CD14-positive monocyte (primary cell): ENCODE results near the gene UROS. TPM values are rescaled to one million over a fixed set of nuclear protein-coding genes. Genes with fewer than 3 reads are reported as not detected.

Experiments
- DNase-seq, 3 donors: peaks; one replicate each; pipeline ENCODE4 v3.0.0-alpha.2; 2011 to 2022
- H2AFZ ChIP-seq: 2 replicates; pipeline ENCODE4 v1.6.0; 2012; ENCODE audit warnings: mild to moderate bottlenecking, low read depth, low read length, inconsistent platforms; ENCODE audit not compliant: insufficient read depth, poor library complexity, severe bottlenecking
- H3K27ac ChIP-seq, 2 donors: 1 replicate in 1 of 2; 2 replicates in 1 of 2; pipeline ENCODE4 v1.5.1; 2012 to 2013; ENCODE audit warnings: low read length in 2 of 2, control low read depth in 1 of 2, inconsistent platforms in 1 of 2, low read depth in 1 of 2, mild to moderate bottlenecking in 1 of 2
- H3K27me3 ChIP-seq, 2 donors: one replicate each; pipeline versions ENCODE4 v1.6.0 to v1.6.1; 2011 to 2013; ENCODE audit warnings: low read length in 2 of 2; ENCODE audit not compliant: control insufficient read depth in 2 of 2, insufficient read depth in 2 of 2
- H3K36me3 ChIP-seq, 2 donors: replicated peaks in 1 of 2; 1 replicate in 1 of 2; 2 replicates in 1 of 2; pipeline versions ENCODE4 v1.5.1 to v1.6.1; 2012 to 2013; ENCODE audit warnings: low read length in 2 of 2, control low read depth in 1 of 2, inconsistent platforms in 1 of 2, mild to moderate bottlenecking in 1 of 2; ENCODE audit not compliant: insufficient read depth in 2 of 2, control insufficient read depth in 1 of 2
- H3K4me1 ChIP-seq, 2 donors: 1 replicate in 1 of 2; 2 replicates in 1 of 2; pipeline versions ENCODE4 v1.5.1 to v1.6.1; 2012 to 2013; ENCODE audit warnings: low read length in 2 of 2, control low read depth in 1 of 2, inconsistent platforms in 1 of 2, mild to moderate bottlenecking in 1 of 2, moderate library complexity in 1 of 2; ENCODE audit not compliant: insufficient read depth in 2 of 2, control insufficient read depth in 1 of 2
- H3K4me2 ChIP-seq: replicated peaks from 2 replicates; pipeline ENCODE3; 2012; ENCODE audit warnings: low read length, moderate library complexity, mild to moderate bottlenecking; ENCODE audit not compliant: poor library complexity, severe bottlenecking; ENCODE audit errors: extremely low read depth
- H3K4me3 ChIP-seq, 3 experiments: fragments of 200-600 bp in 1 of 3; sonication (generic) in 1 of 3; replicated peaks in 1 of 3; 1 replicate in 2 of 3; 2 replicates in 1 of 3; pipeline ENCODE4 v1.5.1; 2011 to 2013; ENCODE audit warnings: low read length in 3 of 3, mild to moderate bottlenecking in 3 of 3, control low read depth in 2 of 3, low read depth in 2 of 3, inconsistent platforms in 1 of 3, moderate library complexity in 1 of 3
- H3K79me2 ChIP-seq: 2 replicates; pipeline ENCODE4 v1.6.0; 2012; ENCODE audit warnings: mild to moderate bottlenecking, control low read depth, inconsistent platforms, low read length, moderate library complexity; ENCODE audit not compliant: insufficient read depth
- H3K9ac ChIP-seq: 2 replicates; pipeline ENCODE4 v1.6.0; 2017; ENCODE audit warnings: low read length, mild to moderate bottlenecking; ENCODE audit not compliant: insufficient read depth, poor library complexity, severe bottlenecking
- H3K9me3 ChIP-seq, 2 donors: replicated peaks in 1 of 2; 1 replicate in 1 of 2; 2 replicates in 1 of 2; pipeline versions ENCODE4 v1.5.1 to v1.6.1; 2012 to 2013; ENCODE audit warnings: low read length in 2 of 2, control low read depth in 1 of 2; ENCODE audit not compliant: control insufficient read depth in 1 of 2, insufficient read depth in 1 of 2
- H4K20me1 ChIP-seq: 2 replicates; pipeline ENCODE4 v1.6.0; 2012; ENCODE audit warnings: mild to moderate bottlenecking, low read length, control low read depth, moderate library complexity; ENCODE audit not compliant: insufficient read depth
- H3K27ac Mint-ChIP-seq, 7 donors: one replicate each; pipeline ENCODE4 v1.8.0; 2020; ENCODE audit warnings: mild to moderate bottlenecking in 7 of 7, mixed read lengths in 7 of 7, moderate library complexity in 6 of 7, inconsistent platforms in 2 of 7
- H3K27me3 Mint-ChIP-seq, 3 donors: one replicate each; pipeline ENCODE4 v1.8.0; 2021 to 2022; ENCODE audit warnings: low read depth in 3 of 3, mild to moderate bottlenecking in 3 of 3, mixed read lengths in 3 of 3, moderate library complexity in 3 of 3, inconsistent platforms in 1 of 3
- H3K36me3 Mint-ChIP-seq, 2 donors: one replicate each; pipeline ENCODE4 v1.8.0; 2020; ENCODE audit warnings: mixed read lengths in 2 of 2, inconsistent platforms in 1 of 2, mild to moderate bottlenecking in 1 of 2
- H3K4me1 Mint-ChIP-seq: one replicate; pipeline ENCODE4 v1.8.0; 2020; ENCODE audit warnings: mild to moderate bottlenecking, mixed read lengths
- H3K4me3 Mint-ChIP-seq, 2 donors: one replicate each; pipeline ENCODE4 v1.8.0; 2020; ENCODE audit warnings: mild to moderate bottlenecking in 2 of 2, mixed read lengths in 2 of 2, moderate library complexity in 1 of 2
- H3K9me3 Mint-ChIP-seq, 7 donors: one replicate each; pipeline ENCODE4 v1.8.0; 2020 to 2022; ENCODE audit warnings: mixed read lengths in 7 of 7, mild to moderate bottlenecking in 6 of 7, moderate library complexity in 6 of 7, inconsistent platforms in 2 of 7
- WGBS: methylation state at CpG from one replicate; pipeline ENCODE4 v1.1.5; 2013; ENCODE audit warnings: missing lambda C conversion rate; ENCODE audit not compliant: insufficient coverage; 5-methylcytosine and 5-hydroxymethylcytosine counted together
- intact Hi-C, 2 donors: fragments of 100-400 bp; cut with micrococcal nuclease; formaldehyde crosslinking; loops; one replicate each; pipeline versions ENCODE4 v1.15.0 to v1.15.1; 2023
- polyA plus RNA-seq, 3 donors: library from polyadenylated mRNA; depleted of rRNA in 1 of 3; unstranded in 2 of 3; stranded (reverse) in 1 of 3; fragments of 300-500 nt in 2 of 3; fragments of >200 nt in 1 of 3; fragmentation: Illumina TruSeq in 2 of 3; gene quantifications; 1 replicate in 2 of 3; 2 replicates in 1 of 3; pipeline ENCODE4 v1.2.3, GENCODE V29; 2012 to 2021
- TF ChIP-seq, protein P1 (sequence below): fragments of 200-600 bp; IDR thresholded peaks from one replicate; pipeline ENCODE4 v1.8.0; 2022; ENCODE audit warnings: antibody characterized with exemption, mild to moderate bottlenecking

Gene UROS
- polyA plus RNA-seq, 3 donors, result 18.1 to 42.3 (median 39.8) TPM

DNA sequence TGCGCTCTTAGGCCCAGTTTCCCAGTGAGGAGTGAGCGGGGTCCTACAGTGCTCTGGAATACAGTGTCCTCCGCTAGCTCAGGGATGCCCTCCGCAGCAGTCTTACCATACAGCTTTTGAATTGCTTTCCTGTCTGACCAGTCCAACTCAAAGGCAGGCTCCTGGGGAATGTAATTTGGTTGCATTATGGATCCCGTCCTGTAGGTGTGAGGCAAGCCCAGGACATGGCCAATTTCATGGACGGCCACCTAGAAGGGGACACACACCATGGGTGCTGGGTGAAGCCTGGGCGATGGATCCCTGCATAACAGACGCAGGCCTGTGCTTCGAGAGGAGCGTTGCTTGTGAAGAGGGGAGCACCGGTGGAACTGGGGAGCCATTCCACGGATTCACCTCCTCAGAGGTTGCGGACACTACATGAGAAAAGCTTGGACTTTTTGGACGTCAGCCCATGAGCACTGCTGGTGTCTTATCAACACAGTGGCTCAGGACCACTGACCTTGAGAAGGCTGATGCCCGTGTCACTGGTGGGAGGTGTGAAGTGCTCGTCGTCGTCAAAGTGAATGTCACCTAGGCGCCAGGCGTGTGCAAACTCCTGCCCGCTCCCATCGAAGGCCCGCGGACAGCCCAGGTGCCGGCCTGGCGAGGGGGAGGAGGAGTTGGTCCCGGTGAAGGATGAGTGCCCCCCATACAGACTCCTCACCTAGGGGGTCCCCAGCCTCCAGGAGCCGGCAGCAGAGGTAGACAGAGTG, 50.8 kb downstream of the UROS start:
- peaks cover 0 to 4% (median 2%) of the 10 kb centered on the region in 7 donors for H3K9me3 Mint-ChIP-seq
- Histone ChIP-seq H3K27me3 (no peaks in the 10 kb centered on the region), H3K9me3 (no peaks in the 10 kb centered on the region), H2AFZ (no peak overlapping the region), H3K9ac (no peak overlapping the region), H3K4me3 (no peak overlapping the region), H3K36me3 (peaks cover 0 to 10% of the 10 kb centered on the region in 2 donors), H3K79me2 (no peaks in the 10 kb centered on the region), H3K4me1 (no peaks in the 10 kb centered on the region), H3K4me2 (no peak overlapping the region), H3K27ac (no peak overlapping the region), H4K20me1 (no peaks in the 10 kb centered on the region)
- no peak overlapping the region for H3K4me3 Mint-ChIP-seq
- intact Hi-C loops, result no loop called here
- H3K27ac Mint-ChIP-seq, result peak overlapping the region in 1 of 7 donors; percentile 40
- no peaks in the 10 kb centered on the region for H3K4me1 Mint-ChIP-seq
- 93% methylated on average over 17 of the region's 28 CpGs for WGBS
- TF ChIP-seq, protein P1, sequence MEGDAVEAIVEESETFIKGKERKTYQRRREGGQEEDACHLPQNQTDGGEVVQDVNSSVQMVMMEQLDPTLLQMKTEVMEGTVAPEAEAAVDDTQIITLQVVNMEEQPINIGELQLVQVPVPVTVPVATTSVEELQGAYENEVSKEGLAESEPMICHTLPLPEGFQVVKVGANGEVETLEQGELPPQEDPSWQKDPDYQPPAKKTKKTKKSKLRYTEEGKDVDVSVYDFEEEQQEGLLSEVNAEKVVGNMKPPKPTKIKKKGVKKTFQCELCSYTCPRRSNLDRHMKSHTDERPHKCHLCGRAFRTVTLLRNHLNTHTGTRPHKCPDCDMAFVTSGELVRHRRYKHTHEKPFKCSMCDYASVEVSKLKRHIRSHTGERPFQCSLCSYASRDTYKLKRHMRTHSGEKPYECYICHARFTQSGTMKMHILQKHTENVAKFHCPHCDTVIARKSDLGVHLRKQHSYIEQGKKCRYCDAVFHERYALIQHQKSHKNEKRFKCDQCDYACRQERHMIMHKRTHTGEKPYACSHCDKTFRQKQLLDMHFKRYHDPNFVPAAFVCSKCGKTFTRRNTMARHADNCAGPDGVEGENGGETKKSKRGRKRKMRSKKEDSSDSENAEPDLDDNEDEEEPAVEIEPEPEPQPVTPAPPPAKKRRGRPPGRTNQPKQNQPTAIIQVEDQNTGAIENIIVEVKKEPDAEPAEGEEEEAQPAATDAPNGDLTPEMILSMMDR, result no peak
- peaks cover 10 to 13% of the 10 kb centered on the region in 2 donors for H3K36me3 Mint-ChIP-seq
- peaks cover 2 to 12% (median 6%) of the 10 kb centered on the region in 3 donors for H3K27me3 Mint-ChIP-seq
- DNase-seq, result no peak

DNA sequence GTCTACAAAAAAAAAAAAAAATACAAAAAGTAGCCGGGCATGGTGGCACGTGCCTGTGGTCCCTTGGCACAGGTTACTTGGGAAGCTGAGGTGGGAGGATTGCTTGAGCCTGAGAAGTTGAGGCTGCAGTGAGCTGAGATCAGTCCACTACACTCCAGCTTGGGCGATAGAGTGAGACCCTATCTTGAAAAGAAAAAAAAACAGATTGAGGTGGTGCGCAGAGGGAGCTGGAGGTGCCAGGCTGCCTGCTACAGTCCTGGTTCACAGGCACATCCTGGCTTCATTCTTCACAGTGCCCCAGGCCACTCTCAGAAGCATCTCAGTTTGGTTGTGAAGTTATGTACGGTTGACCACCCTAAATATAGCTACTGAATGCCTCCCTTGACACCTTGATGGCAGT, 52.2 kb downstream of the UROS start:
- intact Hi-C loops, result no loop called here
- WGBS, result 93% methylated on average over 2 of the region's 5 CpGs
- H3K4me1 Mint-ChIP-seq, result no peaks in the 10 kb centered on the region
- H3K27me3 Mint-ChIP-seq, result peaks cover 2 to 10% (median 4%) of the 10 kb centered on the region in 3 donors
- Histone ChIP-seq H3K27ac (no peak overlapping the region), H3K36me3 (peaks cover 2 to 24% of the 10 kb centered on the region in 2 donors), H2AFZ (no peak overlapping the region), H3K27me3 (no peaks in the 10 kb centered on the region), H4K20me1 (no peaks in the 10 kb centered on the region), H3K4me3 (no peak overlapping the region), H3K9me3 (no peaks in the 10 kb centered on the region), H3K4me1 (no peaks in the 10 kb centered on the region), H3K4me2 (no peak overlapping the region), H3K9ac (no peak overlapping the region), H3K79me2 (no peaks in the 10 kb centered on the region)
- DNase-seq, result no peak
- H3K27ac Mint-ChIP-seq, result no peak overlapping the region
- H3K9me3 Mint-ChIP-seq, result peaks cover 0 to 4% (median 2%) of the 10 kb centered on the region in 7 donors
- TF ChIP-seq, protein P1, result no peak
- peaks cover 21 to 25% of the 10 kb centered on the region in 2 donors for H3K36me3 Mint-ChIP-seq
- no peak overlapping the region for H3K4me3 Mint-ChIP-seq
